Stomach smooth muscle (tissue), 2 donors: ENCODE data around the gene GRIK4.

ENCODE experiments used
- H3K27ac ChIP-seq: one replicate; pipeline ENCODE4 v1.7.0; 2013; ENCODE audit warnings: mild to moderate bottlenecking, low read length, inconsistent platforms
- H3K27me3 ChIP-seq, 2 donors: one replicate each; pipeline ENCODE4 v1.7.0; 2013; ENCODE audit warnings: low read length in 2 of 2; ENCODE audit not compliant: insufficient read depth in 2 of 2, control insufficient read depth in 1 of 2
- H3K36me3 ChIP-seq, 2 donors: one replicate each; pipeline ENCODE4 v1.7.0; 2013; ENCODE audit warnings: low read length in 2 of 2; ENCODE audit not compliant: control insufficient read depth in 2 of 2, insufficient read depth in 2 of 2
- H3K4me1 ChIP-seq: one replicate; pipeline ENCODE4 v1.7.0; 2013; ENCODE audit warnings: low read length; ENCODE audit not compliant: control insufficient read depth, insufficient read depth
- H3K4me3 ChIP-seq, 2 donors: one replicate each; pipeline ENCODE4 v1.7.0; 2013; ENCODE audit warnings: low read length in 2 of 2
- H3K9ac ChIP-seq, 2 donors: one replicate each; pipeline ENCODE4 v1.7.0; 2013; ENCODE audit warnings: low read length in 2 of 2, mild to moderate bottlenecking in 1 of 2
- H3K9me3 ChIP-seq, 2 donors: one replicate each; pipeline ENCODE4 v1.7.0; 2013; ENCODE audit warnings: low read length in 2 of 2; ENCODE audit not compliant: control insufficient read depth in 2 of 2
- donor health status: healthy.
- donor health status: Pancreatic carcinoma.

Gene GRIK4

DNA sequence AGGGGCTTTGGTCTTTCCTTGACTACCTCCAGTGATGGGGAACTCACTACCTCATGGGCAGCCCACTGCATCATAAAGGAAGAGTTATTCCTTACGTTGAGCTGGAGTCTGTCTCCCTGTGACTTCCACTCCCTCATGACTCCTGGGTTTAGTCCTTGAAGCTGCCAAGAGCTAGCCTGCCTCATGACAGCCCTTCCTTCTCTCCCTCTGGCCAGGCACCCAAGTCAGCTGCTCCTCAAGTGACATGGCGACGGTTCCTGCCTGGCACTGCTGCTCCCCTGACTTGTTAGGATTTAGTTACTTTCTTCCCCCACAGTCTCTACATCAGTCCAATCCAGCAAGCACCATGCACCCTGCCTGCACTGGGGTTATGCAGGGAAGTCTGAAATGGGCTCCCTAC lies 316.3 kb downstream of the GRIK4 start:
- no peaks in the 10 kb centered on the region for H3K4me1 ChIP-seq
- no peak overlapping the region for H3K4me3 ChIP-seq
- H3K9ac ChIP-seq: no peak overlapping the region
- peaks cover 13 to 18% of the 10 kb centered on the region in 2 donors for H3K27me3 ChIP-seq
- H3K36me3 ChIP-seq: no peaks in the 10 kb centered on the region
- H3K9me3 ChIP-seq: no peaks in the 10 kb centered on the region
- H3K27ac ChIP-seq: no peak overlapping the region

DNA sequence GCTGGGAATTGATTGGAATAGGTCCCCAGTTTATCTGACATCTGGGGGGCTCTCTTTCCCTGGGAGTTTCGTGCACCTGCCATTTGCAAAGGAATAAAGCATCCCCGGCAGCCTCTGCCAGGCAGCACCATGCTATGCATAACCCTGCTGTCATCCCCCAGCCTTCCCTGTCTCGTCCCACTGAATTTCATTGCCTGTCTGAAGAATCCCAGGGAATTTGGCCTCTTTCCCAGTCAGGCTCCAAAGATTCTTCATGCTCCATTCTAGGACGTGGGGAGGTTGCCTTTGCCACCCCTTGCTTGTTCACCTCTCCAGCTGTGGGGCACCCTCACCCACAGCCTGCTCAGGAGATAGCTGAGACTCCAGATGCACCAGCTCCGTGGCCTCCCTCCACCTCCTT lies 317.3 kb downstream of the GRIK4 start:
- Histone ChIP-seq H3K9me3 (no peaks in the 10 kb centered on the region), H3K9ac (no peak overlapping the region), H3K36me3 (no peaks in the 10 kb centered on the region), H3K4me1 (no peaks in the 10 kb centered on the region), H3K27ac (no peak overlapping the region), H3K4me3 (no peak overlapping the region), H3K27me3 (peaks cover 13 to 17% of the 10 kb centered on the region in 2 donors)

DNA sequence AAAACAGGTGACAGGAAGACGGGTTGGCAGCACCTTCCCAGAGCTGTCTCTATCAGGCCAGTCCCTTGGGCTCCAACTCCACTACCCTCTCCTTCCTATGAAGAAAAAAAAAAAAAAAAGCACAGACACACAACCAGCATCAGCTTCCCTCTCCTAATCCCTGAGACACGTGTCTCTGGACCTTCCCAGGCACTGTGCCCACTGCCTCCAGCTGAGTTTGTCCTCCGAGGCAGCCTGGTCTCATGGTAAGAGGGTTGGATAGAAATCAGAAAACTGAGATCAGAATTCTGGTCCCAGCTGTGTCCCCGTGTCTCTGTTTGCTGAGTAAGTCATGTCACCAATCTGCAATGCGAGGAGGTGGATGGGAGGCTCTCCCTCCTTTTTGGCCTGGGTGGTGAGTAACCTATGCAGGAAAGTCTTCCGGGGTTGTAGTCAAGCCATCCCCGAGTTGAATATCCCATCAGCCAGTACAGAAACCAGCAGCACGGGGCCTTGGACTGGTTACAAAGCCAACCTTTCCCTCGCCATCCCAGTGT lies 318.6 kb downstream of the GRIK4 start:
- Histone ChIP-seq H3K9me3 (no peaks in the 10 kb centered on the region), H3K4me1 (no peaks in the 10 kb centered on the region), H3K36me3 (no peaks in the 10 kb centered on the region), H3K27ac (no peak overlapping the region), H3K27me3 (peaks cover 12 to 17% of the 10 kb centered on the region in 2 donors), H3K4me3 (no peak overlapping the region), H3K9ac (no peak overlapping the region)

DNA sequence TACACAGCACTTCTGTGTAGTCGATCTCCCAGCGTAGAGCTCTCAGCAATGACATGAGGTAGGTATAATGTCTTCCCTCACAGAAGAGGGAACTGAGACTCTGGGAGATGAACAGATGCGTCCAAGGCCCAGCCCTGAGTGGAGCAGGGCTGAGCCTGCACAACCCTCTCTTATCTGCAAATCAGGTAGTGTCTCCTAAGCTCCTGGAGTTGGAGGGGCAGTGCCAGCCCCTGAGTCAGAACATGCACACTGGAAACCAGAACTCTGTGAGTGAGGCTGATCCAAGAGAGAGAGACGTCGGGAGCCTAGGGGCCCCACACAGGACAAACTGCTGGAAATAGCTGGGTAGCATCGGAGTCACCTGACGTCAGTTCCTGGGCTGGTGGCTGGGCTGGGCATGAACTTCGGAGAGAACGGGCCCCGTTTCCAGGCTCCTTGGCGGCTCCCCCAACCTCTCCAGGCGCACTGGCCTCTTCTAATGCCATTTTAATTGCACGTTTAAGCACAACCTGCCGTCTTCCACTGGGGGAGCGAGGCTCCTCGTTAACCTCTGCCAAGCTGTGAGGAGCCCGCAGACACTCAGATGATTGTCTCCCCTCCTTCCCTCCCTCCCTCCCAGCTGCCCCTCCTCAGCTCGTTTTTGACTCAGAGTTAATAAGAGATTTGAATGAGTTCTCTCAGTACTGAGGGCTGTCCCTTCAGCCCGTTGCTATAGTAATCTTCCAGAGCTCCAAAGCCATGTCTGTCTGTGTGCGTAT lies 321.1 kb downstream of the GRIK4 start:
- no peaks in the 10 kb centered on the region for H3K4me1 ChIP-seq
- H3K36me3 ChIP-seq: no peaks in the 10 kb centered on the region
- no peak overlapping the region for H3K9ac ChIP-seq
- H3K4me3 ChIP-seq: no peak overlapping the region
- no peak overlapping the region for H3K27ac ChIP-seq
- H3K9me3 ChIP-seq: no peaks in the 10 kb centered on the region
- peaks cover 6 to 7% of the 10 kb centered on the region in 2 donors for H3K27me3 ChIP-seq

DNA sequence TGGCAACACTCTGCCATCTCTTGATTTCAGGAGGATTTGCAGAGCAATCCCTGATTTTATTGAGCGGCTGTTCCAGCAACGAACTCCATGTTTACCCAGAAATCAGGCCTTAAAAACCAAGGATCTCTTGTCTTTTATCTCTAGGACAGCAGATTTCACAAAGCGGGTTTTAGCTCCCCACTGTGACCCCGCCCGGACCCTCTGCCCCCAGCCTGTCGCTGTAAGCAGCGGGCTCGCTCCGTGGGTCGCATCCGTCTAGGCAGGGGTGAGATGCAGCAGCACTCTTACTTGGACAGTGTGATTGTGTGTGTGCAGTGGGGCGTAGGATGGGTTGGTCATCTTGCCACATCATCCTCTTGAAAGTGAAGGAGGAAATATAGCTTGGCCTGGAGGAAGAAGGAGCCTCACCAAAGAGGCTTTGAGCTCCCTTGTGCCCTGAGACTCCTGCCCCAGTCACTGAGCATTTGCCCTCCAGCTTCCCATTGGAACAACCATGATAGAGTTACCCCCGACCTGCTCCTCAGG lies 323.2 kb downstream of the GRIK4 start:
- Histone ChIP-seq H3K27me3 (peaks cover 0 to 4% of the 10 kb centered on the region in 2 donors), H3K27ac (no peak overlapping the region), H3K4me1 (no peaks in the 10 kb centered on the region), H3K36me3 (no peaks in the 10 kb centered on the region), H3K9ac (no peak overlapping the region), H3K4me3 (no peak overlapping the region), H3K9me3 (no peaks in the 10 kb centered on the region)

DNA sequence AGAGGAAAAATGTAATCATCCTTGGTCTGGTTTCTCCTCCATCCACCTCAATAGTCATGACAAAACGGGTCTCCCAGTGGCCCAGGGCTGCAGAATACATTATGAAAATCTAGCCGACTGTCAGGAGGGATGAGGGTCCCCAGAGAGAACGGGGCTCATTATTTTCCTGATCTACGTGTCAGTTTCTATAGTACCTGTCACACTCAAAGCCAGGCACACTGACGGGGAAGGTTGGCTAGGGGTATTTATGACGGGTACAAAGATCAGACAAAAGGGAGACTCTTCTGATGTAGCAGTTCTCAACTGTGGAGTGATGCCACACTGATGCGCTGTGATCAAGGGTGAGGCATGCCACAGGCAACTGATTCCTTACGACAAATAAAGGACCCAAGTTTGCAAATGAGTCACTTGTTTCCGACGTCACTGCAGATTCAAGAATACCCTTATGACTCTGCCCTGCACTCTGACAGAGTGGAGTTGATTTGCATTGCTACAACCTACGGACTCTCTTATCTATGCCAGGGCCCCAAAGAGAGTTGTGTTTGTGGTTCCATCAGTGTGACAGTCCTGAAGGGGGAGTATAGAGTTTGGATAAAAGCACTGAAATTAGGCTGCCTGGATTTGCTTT lies 324.2 kb downstream of the GRIK4 start:
- Histone ChIP-seq H3K27me3 (peaks cover 0 to 4% of the 10 kb centered on the region in 2 donors), H3K4me3 (no peak overlapping the region), H3K4me1 (no peaks in the 10 kb centered on the region), H3K36me3 (no peaks in the 10 kb centered on the region), H3K9me3 (no peaks in the 10 kb centered on the region), H3K9ac (no peak overlapping the region), H3K27ac (no peak overlapping the region)

DNA sequence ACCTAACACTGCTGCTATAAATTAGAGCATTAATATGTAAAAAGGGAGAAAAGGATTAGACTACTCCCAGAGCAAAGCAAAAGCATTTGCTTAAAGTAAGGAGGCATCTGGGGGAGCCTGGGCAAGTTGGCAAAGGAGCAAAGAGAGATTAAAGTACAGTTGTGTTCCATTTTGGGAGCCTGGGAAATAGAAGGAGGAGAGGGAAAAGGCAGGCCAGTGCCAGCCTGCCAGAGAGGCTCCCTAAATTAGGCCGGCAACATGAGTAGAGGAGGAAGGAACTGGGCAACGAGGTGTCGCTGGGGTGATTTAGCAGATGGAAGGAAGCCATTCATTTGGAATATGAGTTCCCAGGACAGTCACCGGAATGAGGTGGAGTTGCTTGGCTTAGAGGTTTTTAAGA lies 326.1 kb downstream of the GRIK4 start:
- Histone ChIP-seq H3K36me3 (no peaks in the 10 kb centered on the region), H3K4me1 (no peaks in the 10 kb centered on the region), H3K9me3 (no peaks in the 10 kb centered on the region), H3K9ac (no peak overlapping the region), H3K27ac (no peak overlapping the region), H3K27me3 (no peaks in the 10 kb centered on the region), H3K4me3 (no peak overlapping the region)

DNA sequence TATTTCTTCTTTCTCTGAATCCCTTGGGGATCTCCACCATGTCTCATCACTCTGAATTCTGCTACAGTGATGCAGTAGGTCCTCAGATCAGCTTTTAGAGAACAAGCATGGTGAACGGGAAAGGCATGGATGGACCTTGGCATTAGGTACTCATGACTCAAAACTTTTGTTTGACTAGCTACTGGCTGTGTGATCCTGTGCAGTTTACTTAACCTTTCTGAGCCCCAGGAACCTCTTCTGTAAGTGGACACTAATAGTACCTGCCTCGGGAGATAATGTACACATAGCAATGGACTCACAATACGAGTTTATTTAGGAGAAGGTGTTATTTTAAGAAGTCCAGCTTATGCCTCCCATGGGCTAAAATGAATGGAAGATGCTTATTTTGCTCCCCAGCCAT lies 327.7 kb downstream of the GRIK4 start:
- Histone ChIP-seq H3K27ac (no peak overlapping the region), H3K36me3 (no peaks in the 10 kb centered on the region), H3K27me3 (no peaks in the 10 kb centered on the region)

DNA sequence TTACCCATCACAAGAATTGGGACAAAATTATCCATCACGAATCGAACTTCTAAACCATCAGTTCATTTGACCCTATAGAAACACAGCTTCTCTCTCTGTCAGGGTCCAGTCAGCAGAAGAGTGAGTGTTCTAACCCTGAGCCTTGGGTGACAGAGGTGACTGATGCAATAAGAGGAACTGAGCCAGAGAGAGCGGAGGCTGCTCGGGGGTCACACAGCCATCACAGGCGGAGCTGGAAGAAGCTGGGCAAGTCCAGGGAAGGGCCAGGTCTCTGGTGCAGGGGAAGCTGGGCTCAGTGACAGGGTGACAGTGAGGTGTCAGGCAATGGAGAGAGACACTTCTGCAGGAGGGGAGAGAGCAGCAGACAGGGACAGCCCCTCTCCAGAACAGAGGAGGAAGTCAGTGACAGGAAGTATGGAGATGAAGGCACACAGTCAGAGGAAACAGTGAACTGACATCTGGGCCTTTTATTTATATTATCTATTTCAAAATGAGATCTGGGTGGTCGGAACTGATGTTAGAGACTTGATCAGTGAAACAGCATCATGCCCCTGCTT lies 328.4 kb downstream of the GRIK4 start:
- H3K4me3 ChIP-seq: no peak overlapping the region
- no peaks in the 10 kb centered on the region for H3K27me3 ChIP-seq
- no peaks in the 10 kb centered on the region for H3K36me3 ChIP-seq
- H3K9ac ChIP-seq: no peak overlapping the region
- no peaks in the 10 kb centered on the region for H3K9me3 ChIP-seq
- no peak overlapping the region for H3K27ac ChIP-seq
- no peaks in the 10 kb centered on the region for H3K4me1 ChIP-seq

More for the DNA sequence above, 327.7 kb downstream of the GRIK4 start:
- Histone ChIP-seq H3K9ac (no peak overlapping the region), H3K4me3 (no peak overlapping the region), H3K4me1 (no peaks in the 10 kb centered on the region), H3K9me3 (no peaks in the 10 kb centered on the region)

DNA sequence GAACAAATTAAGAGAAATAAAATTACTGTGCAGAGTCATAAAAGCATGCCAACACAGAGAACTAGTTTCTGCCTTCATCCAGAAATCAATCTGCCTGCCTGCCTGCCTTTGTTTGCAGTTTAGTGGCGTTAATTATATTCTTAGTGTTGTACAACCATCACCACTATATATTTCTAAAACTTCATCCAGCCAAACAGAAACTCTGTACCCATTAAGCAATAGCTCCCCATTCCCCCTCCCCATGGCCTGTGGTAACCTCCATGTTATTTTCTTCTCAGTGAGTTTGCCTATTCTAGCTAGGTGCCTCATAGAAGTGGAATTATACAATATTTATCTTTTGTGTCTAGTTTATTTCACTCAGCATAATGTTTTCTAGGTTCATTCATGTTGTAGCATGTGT lies 329.1 kb downstream of the GRIK4 start:
- H3K9me3 ChIP-seq: no peaks in the 10 kb centered on the region
- no peak overlapping the region for H3K9ac ChIP-seq
- no peaks in the 10 kb centered on the region for H3K4me1 ChIP-seq
- no peaks in the 10 kb centered on the region for H3K27me3 ChIP-seq
- no peak overlapping the region for H3K4me3 ChIP-seq
- no peak overlapping the region for H3K27ac ChIP-seq
- no peaks in the 10 kb centered on the region for H3K36me3 ChIP-seq
